AG08395 (cell line): ENCODE data around the gene GPT2.

ENCODE experiments used
- DNase-seq: peaks from one replicate; pipeline ENCODE4 v3.0.0; 2012; ENCODE audit warnings: mixed read lengths, low spot score

GPT2 gene, protein sequence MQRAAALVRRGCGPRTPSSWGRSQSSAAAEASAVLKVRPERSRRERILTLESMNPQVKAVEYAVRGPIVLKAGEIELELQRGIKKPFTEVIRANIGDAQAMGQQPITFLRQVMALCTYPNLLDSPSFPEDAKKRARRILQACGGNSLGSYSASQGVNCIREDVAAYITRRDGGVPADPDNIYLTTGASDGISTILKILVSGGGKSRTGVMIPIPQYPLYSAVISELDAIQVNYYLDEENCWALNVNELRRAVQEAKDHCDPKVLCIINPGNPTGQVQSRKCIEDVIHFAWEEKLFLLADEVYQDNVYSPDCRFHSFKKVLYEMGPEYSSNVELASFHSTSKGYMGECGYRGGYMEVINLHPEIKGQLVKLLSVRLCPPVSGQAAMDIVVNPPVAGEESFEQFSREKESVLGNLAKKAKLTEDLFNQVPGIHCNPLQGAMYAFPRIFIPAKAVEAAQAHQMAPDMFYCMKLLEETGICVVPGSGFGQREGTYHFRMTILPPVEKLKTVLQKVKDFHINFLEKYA

DNA sequence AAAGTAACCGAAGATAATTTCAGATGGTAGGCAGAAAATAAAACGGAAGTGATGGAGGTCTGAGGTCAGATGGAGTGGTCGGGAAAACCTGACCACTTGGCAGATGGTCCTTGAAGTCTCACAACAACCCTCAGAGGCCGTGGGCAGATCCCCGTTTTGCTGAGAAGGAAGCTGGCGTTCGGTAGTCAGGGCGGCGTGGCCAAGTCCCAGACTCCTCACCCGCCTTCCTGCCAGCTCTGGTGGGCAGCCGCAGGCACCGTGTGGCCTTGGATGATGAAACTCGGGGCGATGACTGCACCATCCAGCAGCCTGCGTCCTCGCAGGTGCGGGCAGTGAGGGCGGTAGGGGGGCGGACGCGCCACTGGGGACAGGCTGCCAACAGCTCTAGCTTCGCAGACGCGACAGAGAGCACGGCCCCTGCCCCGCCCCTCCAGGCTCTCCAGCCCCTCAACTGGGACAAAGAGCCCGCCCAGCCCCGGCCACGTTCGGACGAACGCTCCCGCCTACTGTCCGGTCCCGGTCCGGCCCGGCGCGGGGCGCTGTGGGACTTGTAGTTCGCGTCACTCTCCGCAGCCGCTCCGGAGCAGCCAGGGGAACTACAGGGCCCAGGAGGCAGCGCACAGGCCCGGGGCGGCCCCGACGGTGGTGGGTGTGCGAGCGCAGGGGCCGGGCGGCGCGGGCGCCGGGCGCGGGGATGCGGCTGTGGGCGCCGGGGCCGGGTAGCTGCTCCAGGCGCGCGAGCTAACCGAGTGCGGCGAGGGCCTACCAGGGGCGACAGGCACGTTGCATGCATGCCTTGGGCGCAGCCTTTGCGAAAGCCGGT lies at the start of gene GPT2:
Gene GPT2, plus strand, starts transcription at position 673 of the 823 bp plus-strand sequence. CDS start 354 bp downstream, outside the sequence.
- peak; percentile 94 for DNase-seq

- DNase-seq, result no peak
Observed at GRCh38 chr16:46836534-46837530, 47.3 kb upstream of the GPT2 start.

GRCh38 chr16:46839986-46840443 lies 44.1 kb upstream of the GPT2 start:
- DNase-seq, result no peak

DNA sequence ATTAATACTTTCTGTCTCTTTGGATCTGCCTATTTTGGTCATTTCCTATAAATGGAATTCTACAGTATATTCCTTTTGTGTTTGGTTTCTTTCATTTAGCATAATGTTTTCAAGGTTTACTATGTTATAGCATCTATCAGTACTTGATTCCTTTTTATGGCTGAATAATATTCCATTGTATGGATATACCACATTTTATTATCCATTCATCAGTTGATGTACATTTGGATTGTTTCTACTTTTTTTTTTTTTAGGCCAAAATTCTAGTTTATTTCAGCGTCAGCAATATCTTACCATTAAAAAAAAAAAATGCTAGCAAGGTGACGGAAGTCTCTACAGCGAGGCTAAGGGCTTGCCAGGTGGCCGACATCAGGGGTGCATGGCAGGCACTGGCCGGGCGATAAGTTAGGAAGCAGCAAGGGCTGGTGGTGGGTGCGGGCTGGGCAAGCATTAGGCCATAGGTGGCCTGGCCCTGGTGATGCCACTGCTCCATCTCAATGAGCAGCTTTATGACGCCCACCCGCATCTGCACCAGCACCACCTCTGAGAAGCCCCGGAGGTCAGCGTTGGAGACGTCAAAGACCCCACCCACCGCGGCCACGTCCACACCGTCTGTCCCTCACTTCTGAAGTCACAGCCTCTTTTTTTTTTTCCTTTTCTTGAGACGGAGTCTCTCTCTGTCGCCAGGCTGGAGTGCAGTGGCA lies 41.8 kb upstream of the GPT2 start:
- no peak for DNase-seq

- no peak for DNase-seq
Observed at GRCh38 chr16:46843898-46844642, 40.1 kb upstream of the GPT2 start.

DNA sequence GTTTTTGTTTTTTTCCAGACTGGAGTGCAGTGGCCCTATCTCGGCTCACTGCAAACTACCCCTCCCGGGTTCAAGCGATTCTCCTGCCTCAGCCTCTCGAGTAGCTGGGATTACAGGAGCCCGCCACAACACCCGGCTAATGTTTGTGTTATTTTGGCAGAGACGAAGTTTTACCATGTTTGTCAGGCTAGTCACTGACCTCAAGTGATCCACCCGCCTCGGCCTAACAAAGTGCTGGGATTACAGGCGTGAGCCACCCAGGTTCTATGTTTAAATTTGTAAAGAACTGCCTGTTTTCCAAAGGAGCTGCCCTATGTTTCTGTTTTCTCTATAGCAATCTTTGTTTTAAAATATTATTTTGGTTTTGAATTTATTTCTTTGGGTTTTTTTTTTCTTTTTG lies 39.4 kb upstream of the GPT2 start:
- no peak for DNase-seq

GRCh38 chr16:46845952-46846351 lies 38.2 kb upstream of the GPT2 start:
- DNase-seq, result no peak

DNA sequence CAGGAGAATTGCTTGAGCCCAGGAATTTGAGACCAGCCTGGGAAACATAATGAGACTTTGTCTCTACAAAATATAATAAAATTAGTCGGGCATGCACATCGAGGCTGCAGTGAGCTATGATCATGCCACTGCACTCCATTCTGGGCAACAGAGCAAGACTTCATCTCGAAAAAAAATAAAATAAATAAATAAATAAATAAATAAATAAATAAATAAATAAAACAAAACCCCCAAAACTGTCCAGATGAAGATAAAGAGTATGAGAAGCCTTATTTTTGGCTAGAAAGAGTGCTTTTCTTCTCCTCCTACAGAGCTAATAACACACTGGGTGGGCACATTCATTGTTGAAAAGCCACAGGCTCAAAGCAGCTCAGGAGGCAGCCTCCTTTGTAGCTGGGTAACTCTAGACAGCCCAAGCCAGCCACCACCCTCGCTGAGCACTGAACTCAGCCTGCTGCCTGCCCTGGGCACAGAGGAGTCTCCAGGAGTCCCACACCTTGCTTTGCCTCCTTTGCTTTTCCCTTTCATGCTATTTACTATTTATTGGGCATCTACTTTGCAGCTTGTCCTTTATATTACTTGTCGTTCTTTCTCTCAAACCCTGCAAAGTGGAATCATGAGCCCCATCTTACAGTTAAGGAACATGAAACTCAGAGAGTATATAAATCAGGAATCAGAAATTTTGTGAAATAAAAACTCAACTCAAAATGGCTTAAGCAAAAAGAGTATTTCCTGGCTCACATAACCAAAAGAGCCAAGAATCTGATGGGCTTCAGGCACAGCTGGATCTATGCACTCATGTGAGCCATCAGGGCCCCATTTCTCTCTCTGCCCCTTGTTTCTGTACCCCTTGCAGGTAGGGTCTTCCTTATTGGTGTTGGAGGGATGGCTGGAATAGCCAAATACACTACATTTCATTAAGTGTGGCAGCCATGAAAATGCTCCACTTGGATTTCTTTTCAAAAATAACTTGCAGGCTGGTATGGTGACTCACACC lies 35.1 kb upstream of the GPT2 start:
- DNase-seq, result no peak

GRCh38 chr16:46850619-46851555 lies 33.3 kb upstream of the GPT2 start:
- DNase-seq, result no peak

GRCh38 chr16:46852130-46852529 lies 32.0 kb upstream of the GPT2 start:
- no peak for DNase-seq

DNA sequence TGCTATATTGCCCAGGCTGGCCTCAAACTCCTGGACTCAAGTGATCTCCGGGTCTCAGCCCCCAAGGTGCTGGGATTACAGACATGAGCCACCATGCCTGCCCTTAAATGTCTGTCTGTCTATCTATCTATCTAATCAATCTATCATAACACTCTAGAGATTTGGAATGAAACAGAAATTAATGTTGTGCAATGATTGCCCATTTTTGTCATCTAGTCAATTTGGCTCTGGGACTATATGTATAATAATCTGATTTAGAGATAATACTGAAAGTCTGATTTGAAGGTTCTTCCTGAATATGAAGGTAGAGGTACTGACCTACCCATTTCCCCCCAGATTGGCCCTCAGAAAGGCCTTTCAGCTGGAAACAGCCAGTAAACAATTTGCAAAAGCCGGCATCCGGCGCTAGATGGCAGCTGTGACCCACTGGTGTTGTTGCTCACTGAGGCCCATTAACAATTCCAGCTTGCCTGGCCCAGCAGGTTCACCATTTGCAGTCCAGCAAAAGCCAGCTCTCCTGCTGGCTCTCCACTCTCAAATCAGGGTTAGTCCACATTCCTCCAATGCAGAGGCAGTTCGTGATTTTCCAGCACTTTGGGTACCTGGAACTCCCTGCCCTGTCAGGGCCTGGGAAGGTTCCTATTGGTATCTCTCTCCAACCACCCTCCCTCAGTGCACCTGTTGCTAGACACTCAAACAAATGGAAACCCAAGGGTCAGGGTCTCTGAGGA lies 30.3 kb upstream of the GPT2 start:
- peak; percentile 88 for DNase-seq

GRCh38 chr16:46854846-46855245 lies 29.3 kb upstream of the GPT2 start:
- no peak for DNase-seq

DNA sequence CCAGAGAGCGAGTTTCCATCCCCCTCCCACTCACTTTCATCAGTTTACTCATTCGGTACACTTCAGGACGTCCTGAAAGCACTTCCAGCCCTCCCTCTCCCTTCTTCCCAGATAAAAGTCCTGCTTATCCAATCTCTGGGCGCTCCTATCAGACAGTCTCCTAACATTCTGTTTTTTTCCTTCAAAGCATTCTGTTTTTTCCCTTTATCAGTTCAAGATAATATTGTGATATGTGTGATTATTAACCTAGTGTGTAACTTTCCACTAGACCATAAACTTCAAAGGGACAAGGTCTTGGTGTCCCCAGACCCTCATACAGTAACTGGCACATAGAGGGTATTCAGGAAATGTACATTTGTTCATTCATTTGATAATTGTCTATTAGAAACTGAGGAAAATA lies 28.8 kb upstream of the GPT2 start:
- DNase-seq, result no peak

DNA sequence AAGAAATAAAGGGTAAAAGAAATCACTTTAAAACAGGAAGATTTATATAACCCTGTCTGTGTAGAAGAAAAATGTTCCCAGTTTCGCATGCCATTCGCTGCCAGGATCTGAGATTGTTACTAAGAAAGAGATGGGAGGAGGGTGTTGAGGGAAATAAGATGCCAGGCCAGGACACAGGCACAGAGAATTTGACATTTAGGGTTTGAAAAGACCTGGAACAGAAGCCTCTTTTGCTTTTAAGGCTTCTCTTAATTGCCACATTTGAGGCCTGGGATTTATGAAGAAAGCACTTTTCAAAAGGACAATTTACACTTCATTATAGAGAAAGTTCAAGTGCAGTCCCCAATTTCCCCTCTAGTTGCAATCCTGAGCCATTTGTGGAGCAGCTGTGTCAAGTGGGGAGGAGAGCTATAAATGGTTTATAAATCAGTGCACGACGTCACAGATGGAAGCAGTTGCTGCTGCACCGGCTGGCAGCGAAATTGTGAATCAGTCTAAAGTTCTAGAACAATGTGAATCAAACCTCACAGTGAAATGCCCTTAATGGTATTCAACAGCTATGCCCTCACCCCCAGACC lies 26.7 kb upstream of the GPT2 start:
- peak; percentile 72 for DNase-seq

GRCh38 chr16:46858151-46858550 lies 26.0 kb upstream of the GPT2 start:
- DNase-seq, result no peak

- DNase-seq, result peak; percentile 92
Observed at GRCh38 chr16:46859719-46860152, 24.4 kb upstream of the GPT2 start.
